Endometrium (tissue), 2 donors: ENCODE results near the gene LRRC27.

Source experiments
- FAIRE-seq: peaks from 2 replicates; lab custom pipeline; 2012; peaks lifted over from hg19 to GRCh38; lab: Jason Lieb, UNC
- donor health status: control.
- donor health status: control.

Gene LRRC27

GRCh38 chr10:132404169-132404880 is 72.3 kb downstream of the LRRC27 start:
- FAIRE-seq = no peak

DNA sequence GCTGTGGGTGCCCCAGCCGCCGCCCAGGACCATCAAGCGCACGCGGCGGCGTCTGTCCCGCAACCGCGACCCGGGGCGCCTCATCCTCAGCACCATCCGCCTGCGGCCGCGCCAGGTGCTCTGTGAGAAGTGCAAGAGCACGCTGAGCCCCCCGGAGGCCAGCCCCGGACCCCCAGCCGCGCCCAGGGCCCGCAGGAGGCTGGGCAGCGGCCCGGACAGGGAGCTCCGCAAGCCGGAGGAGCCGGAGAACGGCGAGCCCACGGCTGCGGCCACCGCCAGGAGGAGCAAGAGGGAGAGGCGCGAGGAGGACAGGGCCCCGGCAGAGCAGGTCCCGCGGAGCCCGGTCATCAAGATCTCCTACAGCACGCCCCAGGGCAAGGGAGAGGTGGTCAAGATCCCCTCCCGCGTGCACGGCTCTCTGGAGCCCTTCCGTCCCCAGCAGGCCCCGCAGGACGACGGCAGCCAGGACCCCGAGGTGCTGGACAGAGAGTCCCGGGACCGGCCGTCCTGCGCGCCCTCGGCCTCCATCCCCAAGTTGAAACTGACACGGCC is 73.0 kb downstream of the LRRC27 start:
- no peak for FAIRE-seq

GRCh38 chr10:132405463-132405991 is 73.5 kb downstream of the LRRC27 start:
- no peak for FAIRE-seq

- FAIRE-seq = no peak
Measured at GRCh38 chr10:132406181-132406580, 74.2 kb downstream of the LRRC27 start.

DNA sequence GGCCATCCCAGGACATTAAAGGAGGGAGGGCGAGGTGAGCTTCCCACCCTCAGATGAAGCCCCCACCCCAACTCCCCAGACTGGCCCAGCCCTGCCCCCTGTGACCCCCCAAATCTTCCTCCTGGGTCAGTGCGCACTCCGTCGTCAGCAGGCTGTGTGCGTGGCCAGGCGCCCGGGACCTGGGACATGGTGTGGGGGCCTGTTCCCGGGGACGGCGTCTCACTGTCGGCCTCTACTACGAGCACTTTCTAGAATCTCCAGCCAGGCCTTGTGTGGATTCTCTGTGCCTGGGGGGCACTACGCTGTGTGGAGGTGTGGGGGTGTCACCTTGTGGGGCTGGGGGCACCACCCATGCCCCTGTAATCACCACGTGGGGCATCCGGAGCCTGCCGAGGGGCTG is 74.8 kb downstream of the LRRC27 start:
- no peak for FAIRE-seq

- FAIRE-seq = no peak
Measured at GRCh38 chr10:132407243-132407746, 75.3 kb downstream of the LRRC27 start.

- FAIRE-seq = no peak
Measured at GRCh38 chr10:132407846-132408278, 75.9 kb downstream of the LRRC27 start.

DNA sequence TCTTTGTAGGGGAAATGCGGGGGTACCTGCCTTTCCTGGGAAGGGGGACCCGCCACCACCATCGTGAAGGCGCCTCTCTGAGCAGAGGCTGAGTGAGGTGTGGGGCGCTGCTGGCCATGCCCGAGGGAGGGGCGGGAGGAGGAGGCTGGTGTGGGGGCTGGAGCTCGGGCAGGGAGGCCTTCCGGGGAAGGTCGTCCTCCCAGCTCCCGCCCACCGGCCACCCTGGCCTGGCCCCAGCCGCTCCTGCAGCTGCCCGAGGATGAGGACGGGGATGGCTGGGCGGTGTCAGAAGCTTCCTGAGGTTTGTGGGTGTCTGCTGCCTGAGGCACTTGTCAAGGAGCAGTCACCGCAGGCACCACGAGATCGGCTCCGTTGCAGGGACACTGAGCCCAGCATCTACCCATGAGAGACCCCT is 76.4 kb downstream of the LRRC27 start:
- no peak for FAIRE-seq

DNA sequence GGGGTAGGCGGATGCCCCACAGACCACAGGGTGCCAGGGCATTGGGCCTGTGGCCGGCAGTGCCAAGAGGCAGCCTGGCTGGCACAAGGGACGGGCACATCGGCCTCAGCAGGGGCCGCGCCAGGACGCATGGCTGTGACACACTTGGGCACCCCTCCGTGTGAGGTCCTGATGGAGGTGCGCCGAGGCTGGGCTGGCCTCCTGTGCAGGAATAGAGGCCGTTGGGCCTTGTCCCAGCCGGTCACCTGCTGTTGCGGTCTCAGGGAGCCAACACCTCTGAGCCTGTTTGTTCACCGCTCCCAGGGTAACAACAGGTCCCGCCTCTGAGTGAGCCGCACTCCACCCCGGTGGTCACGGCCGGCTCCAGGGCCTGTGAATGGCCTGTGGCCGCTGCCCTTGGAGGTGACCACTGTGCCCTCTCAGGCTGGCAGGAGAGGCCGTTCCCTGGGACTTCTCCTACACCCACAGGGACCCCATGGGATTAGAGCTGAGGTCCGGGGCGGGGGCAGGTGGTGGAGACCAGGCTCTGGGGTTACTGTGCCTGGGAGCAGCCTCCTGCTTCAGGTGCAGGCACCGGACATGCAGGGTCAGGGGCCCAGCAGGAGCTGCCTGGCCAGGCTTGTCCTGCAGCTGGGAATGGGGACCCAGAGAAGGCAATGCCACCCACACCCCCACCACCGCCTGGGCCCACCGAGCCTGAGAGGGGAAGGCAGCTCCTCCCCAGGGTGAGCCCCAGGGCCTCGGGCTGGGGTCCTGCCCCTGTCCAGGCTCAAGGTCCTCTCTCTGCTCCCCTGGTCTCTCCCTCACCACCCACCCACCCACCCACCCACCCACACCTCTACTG is 77.1 kb downstream of the LRRC27 start:
- FAIRE-seq = no peak

- no peak for FAIRE-seq
Measured at GRCh38 chr10:132409667-132410028, 77.7 kb downstream of the LRRC27 start.

DNA sequence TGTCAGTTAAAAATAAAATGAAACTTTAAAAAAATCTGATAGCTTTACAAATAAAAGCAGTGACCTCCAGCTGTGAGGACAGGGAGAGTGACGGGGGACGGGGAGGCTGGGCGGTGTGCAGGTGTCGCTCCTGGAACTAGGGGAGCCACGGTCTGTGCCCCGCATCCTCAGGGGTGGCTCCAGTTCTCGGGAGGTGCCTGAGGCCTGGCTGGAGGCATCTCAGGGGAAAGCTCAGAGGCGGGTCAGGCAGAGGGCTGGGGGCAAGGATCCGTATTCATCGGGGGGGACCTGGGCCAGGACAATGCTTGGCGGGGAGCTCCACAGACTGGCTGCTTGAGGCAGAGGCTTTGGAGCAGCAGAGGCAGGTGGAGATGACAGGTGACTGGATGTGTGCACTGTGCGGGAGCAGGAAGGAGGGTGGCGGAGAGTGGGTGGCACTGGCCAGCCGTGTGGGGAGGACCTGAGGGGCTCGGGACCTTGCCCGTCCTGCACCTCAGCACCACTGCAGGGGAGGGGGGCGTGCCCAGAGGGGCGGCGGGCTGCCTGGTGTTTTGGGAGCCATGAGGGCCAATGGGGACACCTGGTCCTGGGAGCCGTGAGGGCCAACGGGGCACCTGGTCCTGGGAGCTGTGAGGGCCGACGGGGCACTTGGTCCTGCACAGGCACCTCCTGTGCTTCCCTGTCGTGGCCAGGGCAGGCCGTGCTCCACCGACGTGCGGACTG is 78.2 kb downstream of the LRRC27 start:
- no peak for FAIRE-seq

DNA sequence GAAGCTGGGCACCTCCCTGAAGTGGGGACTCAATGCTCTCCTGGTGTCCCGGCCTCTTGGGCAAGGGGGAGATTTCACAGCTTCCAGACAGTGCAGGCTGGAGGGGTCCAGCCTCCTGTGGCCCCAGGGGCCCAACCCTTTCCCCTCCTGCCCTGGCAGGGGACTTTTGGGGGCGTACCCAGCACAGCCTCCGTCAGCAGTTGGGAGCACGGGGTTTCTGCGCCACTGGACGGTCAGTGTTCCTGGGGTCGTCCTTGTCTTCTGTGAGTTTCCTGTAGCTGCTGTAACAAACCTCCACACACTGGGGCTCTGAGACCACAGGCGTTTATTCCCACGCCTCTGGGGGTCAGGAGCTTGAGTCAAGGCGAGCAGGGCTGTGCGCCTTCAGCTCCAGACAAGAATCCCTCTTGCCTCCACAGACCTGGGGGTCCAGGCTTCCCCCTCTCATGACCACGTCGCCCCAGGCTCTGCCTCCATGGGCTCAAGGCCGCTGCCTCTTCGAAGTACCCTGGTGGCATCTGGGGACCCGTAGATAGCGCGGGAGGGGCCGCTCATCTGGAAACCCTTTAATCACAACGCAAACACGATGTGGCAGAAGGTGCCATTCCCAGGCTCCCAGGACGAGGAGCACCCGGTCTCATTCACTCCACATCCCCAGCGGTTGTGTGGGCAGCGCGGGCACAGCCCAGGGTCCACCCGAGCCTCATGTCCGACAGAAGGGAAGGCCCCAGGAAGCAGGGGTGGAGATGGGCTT is 79.0 kb downstream of the LRRC27 start:
- no peak for FAIRE-seq

- FAIRE-seq = no peak
Measured at GRCh38 chr10:132411561-132412253, 79.7 kb downstream of the LRRC27 start.

- no peak for FAIRE-seq
Measured at GRCh38 chr10:132412316-132413192, 80.6 kb downstream of the LRRC27 start.

DNA sequence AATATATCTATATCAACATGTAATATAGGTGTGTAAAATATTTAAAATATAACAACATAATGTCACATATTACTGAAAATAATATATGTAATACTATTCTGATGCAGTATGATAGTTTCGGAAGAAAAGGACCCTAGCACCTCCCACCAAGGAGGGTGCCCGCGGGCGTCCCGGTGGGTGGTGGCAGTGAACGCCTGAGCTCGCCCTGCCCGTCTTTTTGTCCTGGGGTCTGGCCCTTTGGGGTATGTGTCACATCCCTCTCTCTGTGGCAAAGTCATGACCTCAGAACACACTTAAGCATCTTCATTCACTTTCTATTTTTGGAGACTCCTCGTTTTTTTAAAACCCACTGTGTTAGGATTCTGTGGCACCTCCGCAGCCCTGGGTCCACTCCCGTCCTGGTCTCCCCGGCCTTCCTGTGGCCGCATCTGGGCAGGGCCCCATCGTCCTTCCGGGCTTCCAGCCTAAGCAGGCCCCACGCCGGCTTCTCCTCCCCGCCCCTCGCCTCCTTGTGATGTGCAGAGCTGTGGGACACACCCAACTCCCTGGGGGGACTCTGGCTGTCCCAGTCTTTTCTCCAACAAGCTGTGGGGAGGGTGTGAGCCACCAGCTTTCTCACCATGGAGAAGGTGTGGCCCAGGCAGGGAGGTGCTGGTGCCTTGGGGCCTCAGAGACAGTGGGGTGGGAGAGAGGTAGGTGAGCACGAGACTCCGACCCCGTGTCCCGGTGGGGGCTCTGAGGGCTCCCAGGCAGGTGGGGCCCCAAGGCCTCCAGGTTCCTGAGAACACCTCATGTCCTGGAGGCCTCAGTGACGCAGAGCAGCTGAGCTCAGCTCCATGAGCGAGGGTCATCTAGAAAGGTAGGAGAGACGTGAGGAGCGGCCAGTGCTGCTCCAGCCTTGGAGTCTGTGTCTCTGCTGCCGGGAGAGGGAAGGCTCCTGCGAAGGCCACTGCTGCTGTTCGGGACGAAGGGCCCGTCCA is 81.5 kb downstream of the LRRC27 start:
- FAIRE-seq = no peak

- FAIRE-seq = no peak
Measured at GRCh38 chr10:132414402-132415016, 82.5 kb downstream of the LRRC27 start.

GRCh38 chr10:132415255-132415654 is 83.3 kb downstream of the LRRC27 start:
- FAIRE-seq = no peak

- no peak for FAIRE-seq
Measured at GRCh38 chr10:132415956-132416355, 84.0 kb downstream of the LRRC27 start.
